Right lobe of liver (tissue), 4 donors: ENCODE results near the gene PDYN.
A peak's percentile ranks its signal among the peaks of the same experiment; 100 is the strongest.

Source experiments
- POLR2A ChIP-seq: fragments of 450-650 bp; IDR thresholded peaks from one replicate; pipeline ENCODE4 v1.6.1; 2017; ENCODE audit warnings: antibody characterized with exemption, mild to moderate bottlenecking
- TF ChIP-seq, protein P1 (sequence below), 4 donors: fragments of 200-600 bp in 3 of 4; fragments of 450-650 bp in 1 of 4; IDR thresholded peaks; one replicate each; pipeline versions ENCODE4 v1.5.1 to v1.8.0; 2016 to 2022; ENCODE audit warnings: antibody characterized with exemption in 4 of 4, mild to moderate bottlenecking in 2 of 4
- donor health status: DM: no; HTN: no; CAD: no.
- donor health status: DM: no; HTN: no; CAD: no.
- donor health status: DM: no; HTN: yes; CAD: no.

DNA sequence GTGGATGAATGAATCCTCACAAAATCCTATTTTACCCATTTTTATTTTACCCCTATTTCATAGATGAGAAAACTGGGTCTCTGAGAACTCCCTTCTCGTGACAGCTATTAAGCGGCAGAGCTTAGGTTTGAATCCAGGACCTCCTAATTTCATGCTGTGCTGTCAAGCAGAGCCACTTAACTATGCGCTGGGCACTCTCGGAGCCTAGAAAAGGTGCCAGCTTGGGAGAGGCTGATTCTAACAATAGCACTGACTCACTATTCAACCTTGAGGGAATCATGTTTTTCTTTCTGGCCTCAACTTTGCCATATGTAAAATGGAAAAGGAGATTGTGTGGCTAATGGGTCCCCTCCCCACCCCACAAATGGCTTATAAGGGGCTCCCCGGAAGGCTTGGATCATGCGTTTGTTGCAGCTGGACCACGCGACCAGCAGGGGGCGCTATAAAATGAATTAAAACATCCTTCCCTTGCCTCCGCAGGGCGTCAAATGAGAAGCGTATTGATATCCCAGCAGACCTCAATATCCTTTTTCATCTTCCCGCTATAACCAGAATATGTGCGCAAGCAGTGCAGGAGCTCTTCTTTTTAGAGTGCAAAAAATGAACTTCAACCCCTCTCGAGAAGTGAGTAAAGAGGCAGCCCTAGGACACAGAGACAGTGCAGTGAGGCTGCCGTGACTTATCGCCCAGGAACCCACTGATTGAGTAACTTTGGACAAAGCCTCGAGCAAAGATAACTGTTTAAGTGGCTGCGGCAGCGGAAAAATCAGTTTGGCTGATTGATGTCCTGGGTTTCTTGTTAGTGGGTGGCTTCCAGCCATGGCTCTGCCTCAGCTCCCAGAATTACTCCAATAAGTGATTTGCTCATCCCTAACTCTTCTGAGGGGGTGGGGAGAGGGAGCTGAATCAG, 12.8 kb upstream of the PDYN start:
- TF ChIP-seq, protein P1, sequence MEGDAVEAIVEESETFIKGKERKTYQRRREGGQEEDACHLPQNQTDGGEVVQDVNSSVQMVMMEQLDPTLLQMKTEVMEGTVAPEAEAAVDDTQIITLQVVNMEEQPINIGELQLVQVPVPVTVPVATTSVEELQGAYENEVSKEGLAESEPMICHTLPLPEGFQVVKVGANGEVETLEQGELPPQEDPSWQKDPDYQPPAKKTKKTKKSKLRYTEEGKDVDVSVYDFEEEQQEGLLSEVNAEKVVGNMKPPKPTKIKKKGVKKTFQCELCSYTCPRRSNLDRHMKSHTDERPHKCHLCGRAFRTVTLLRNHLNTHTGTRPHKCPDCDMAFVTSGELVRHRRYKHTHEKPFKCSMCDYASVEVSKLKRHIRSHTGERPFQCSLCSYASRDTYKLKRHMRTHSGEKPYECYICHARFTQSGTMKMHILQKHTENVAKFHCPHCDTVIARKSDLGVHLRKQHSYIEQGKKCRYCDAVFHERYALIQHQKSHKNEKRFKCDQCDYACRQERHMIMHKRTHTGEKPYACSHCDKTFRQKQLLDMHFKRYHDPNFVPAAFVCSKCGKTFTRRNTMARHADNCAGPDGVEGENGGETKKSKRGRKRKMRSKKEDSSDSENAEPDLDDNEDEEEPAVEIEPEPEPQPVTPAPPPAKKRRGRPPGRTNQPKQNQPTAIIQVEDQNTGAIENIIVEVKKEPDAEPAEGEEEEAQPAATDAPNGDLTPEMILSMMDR (IDR thresholded peaks at IDR 0.05): peak; percentile 49 to 73 (median 58)
- TF ChIP-seq POLR2A: no peak
